Transverse colon (tissue), 4 donors: ENCODE results near the gene RCBTB1. TPM values are rescaled to one million over a fixed set of nuclear protein-coding genes. Genes with fewer than 3 reads are reported as not detected.

Experiments used
- DNase-seq: peaks from one replicate; pipeline ENCODE4 v3.0.0-alpha.2; 2019
- H3K27ac ChIP-seq, 4 donors: fragments of 200-600 bp; sonication (generic); 2 replicates each; pipeline ENCODE4 v1.5.1; 2016 to 2018; ENCODE audit warnings: inconsistent platforms in 4 of 4
- H3K27me3 ChIP-seq: fragments of 200-600 bp; sonication (generic); 2 replicates; pipeline ENCODE4 v1.5.1; 2017; ENCODE audit warnings: inconsistent platforms
- H3K36me3 ChIP-seq, 4 donors: fragments of 200-600 bp; sonication (generic); 2 replicates each; pipeline ENCODE4 v1.5.1; 2017 to 2019; ENCODE audit warnings: inconsistent platforms in 4 of 4
- H3K4me1 ChIP-seq, 4 donors: fragments of 200-600 bp; sonication (generic); 2 replicates each; pipeline ENCODE4 v1.5.1; 2017 to 2020; ENCODE audit warnings: inconsistent platforms in 4 of 4
- H3K4me3 ChIP-seq, 4 donors: fragments of 200-600 bp; sonication (generic); 1 replicate in 1 of 4; 2 replicates in 3 of 4; pipeline versions ENCODE4 v1.5.1 to v1.6.1; 2017 to 2019; ENCODE audit warnings: inconsistent platforms in 4 of 4
- H3K9me3 ChIP-seq, 2 donors: fragments of 200-600 bp; sonication (generic); 2 replicates each; pipeline ENCODE4 v1.5.1; 2017 to 2019; ENCODE audit warnings: inconsistent platforms in 2 of 2
- CTCF ChIP-seq, 5 experiments: fragments of 200-600 bp in 3 of 5; fragments of 450-650 bp in 2 of 5; sonication (generic) in 3 of 5; IDR thresholded peaks; 1 replicate in 2 of 5; 2 replicates in 3 of 5; pipeline ENCODE4 v1.5.1; 2016 to 2017; ENCODE audit warnings: antibody characterized with exemption in 5 of 5, inconsistent platforms in 3 of 5, mild to moderate bottlenecking in 2 of 5, moderate library complexity in 1 of 5
- EP300 ChIP-seq: sonication (generic); formaldehyde crosslinking; IDR thresholded peaks from one replicate; pipeline ENCODE4 v1.6.1; 2017; ENCODE audit warnings: antibody characterized with exemption, low read depth
- POLR2A ChIP-seq: fragments of 450-650 bp; IDR thresholded peaks from one replicate; pipeline ENCODE4 v1.6.1; 2016; ENCODE audit warnings: antibody characterized with exemption, mild to moderate bottlenecking, moderate library complexity
- POLR2AphosphoS5 ChIP-seq, 3 donors: sonication (generic); formaldehyde crosslinking; IDR thresholded peaks; one replicate each; pipeline ENCODE4 v1.6.1; 2016; ENCODE audit warnings: antibody characterized with exemption in 3 of 3
- WGBS, 2 donors: methylation state at CpG; one replicate each; pipeline ENCODE4 v1.1.5; 2018; ENCODE audit warnings: low coverage in 1 of 2; 5-methylcytosine and 5-hydroxymethylcytosine counted together
- in situ Hi-C, 4 donors: fragments of 200-750 bp; cut with MboI; loops; one replicate each; pipeline versions ENCODE4 v1.15.0 to v1.15.1; 2017; ENCODE audit warnings: low sequenced_read_pairs in 3 of 4, low pct_ligation_motif_present in 1 of 4, low pct_unique_long_range_greater_than_20kb in 1 of 4
- intact Hi-C: fragments of 100-400 bp; cut with DNase I; formaldehyde crosslinking; loops from one replicate; pipeline ENCODE4 v1.15.1; 2023; ENCODE audit warnings: low total_unique reads
- total RNA-seq, 4 donors: library from RNA; depleted of rRNA; stranded (reverse); fragments of >200 nt; gene quantifications; one replicate each; pipeline ENCODE4 v1.1.0, GENCODE V29; 2016

The RCBTB1 gene
- total RNA-seq, 4 donors from 2014 or later, result 4.9 to 10.4 (median 7.7) TPM

DNA sequence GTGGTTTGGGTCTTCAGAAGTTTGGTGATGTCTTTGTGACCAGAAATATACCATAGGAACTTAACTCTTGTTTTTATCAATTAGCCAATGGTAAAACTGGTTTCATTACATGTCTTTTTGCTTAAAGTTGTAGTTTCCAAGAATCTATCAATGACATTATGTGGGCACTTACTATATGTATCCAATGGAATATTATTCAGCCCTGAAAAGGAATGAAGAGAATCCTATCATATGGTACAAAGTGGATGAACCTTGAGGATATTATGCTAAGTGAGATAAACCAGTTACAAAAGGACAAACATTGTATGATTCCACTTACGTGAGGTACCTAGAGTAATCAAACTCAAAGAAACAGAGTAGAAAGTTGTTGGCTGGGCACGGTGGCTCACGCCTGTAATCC, 26.4 kb downstream of the RCBTB1 start:
- TF ChIP-seq EP300 (no peak), CTCF (IDR thresholded peaks at IDR 0.05) (no peak), POLR2AphosphoS5 (IDR thresholded peaks at IDR 0.05) (no peak), POLR2A (no peak)
- Histone ChIP-seq H3K27me3 (no peaks in the 10 kb centered on the region), H3K27ac (no peak overlapping the region), H3K4me3 (no peak overlapping the region), H3K36me3 (peaks cover 0 to 12% (median 0%) of the 10 kb centered on the region in 4 donors), H3K9me3 (no peaks in the 10 kb centered on the region), H3K4me1 (peaks cover 0 to 4% (median 0%) of the 10 kb centered on the region in 4 donors)
- 94 to 100% methylated on average over 3 of the region's 3 CpGs for WGBS, 2 donors
- DNase-seq, result no peak
- intact Hi-C loops, result no loop called here
- in situ Hi-C loops, result no loop called here

DNA sequence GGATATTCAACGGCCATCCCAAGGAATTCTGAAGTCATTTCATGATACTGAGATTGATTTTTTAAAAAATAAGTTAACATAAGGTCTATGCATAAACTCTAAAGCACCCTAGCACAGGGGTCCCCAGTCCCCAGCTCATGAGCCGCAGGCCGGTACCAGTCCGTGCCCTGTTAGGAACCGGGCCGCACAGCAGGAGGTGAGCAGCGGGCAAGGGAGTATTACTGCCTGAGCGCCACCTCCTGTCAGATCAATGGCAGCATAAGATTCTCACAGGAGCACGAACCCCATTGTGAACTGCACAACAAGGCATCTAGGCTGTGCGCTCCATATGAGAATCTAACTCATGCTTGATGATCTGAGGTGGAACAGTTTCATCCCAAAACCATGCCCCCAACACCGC, 31.0 kb downstream of the RCBTB1 start:
- DNase-seq, result no peak
- in situ Hi-C loops (no loop called here), intact Hi-C loops (no loop called here)
- Histone ChIP-seq H3K27me3 (no peaks in the 10 kb centered on the region), H3K4me3 (no peak overlapping the region), H3K36me3 (peaks cover 0 to 8% (median 0%) of the 10 kb centered on the region in 4 donors), H3K9me3 (no peaks in the 10 kb centered on the region), H3K4me1 (no peaks in the 10 kb centered on the region), H3K27ac (no peak overlapping the region)
- TF ChIP-seq EP300 (no peak), CTCF (IDR thresholded peaks at IDR 0.05) (no peak), POLR2A (no peak), POLR2AphosphoS5 (IDR thresholded peaks at IDR 0.05) (no peak)
- 80 to 87% methylated on average over 1 to 11 of the region's 11 CpGs for WGBS, 2 donors

- H3K4me3 ChIP-seq, result no peak overlapping the region
- in situ Hi-C loops (no loop called here), intact Hi-C loops (no loop called here)
- no peak for DNase-seq
- no peak for TF ChIP-seq CTCF (IDR thresholded peaks at IDR 0.05)
- TF ChIP-seq EP300, result no peak
- TF ChIP-seq POLR2A, result no peak
- no peak for TF ChIP-seq POLR2AphosphoS5 (IDR thresholded peaks at IDR 0.05)
- peaks cover 0 to 4% (median 0%) of the 10 kb centered on the region in 4 donors for H3K36me3 ChIP-seq
- H3K27me3 ChIP-seq, result no peaks in the 10 kb centered on the region
- H3K4me1 ChIP-seq, result no peaks in the 10 kb centered on the region
- no peak overlapping the region for H3K27ac ChIP-seq
- no peaks in the 10 kb centered on the region for H3K9me3 ChIP-seq
- 81 to 97% methylated on average over 2 of the region's 2 CpGs for WGBS, 2 donors
Measured at GRCh38 chr13:49553888-49554287, 31.5 kb downstream of the RCBTB1 start.

- no peaks in the 10 kb centered on the region for H3K9me3 ChIP-seq
- no peaks in the 10 kb centered on the region for H3K27me3 ChIP-seq
- TF ChIP-seq EP300 (no peak), POLR2A (no peak), POLR2AphosphoS5 (IDR thresholded peaks at IDR 0.05) (no peak), CTCF (IDR thresholded peaks at IDR 0.05) (no peak)
- no peak overlapping the region for H3K4me3 ChIP-seq
- peaks cover 0 to 6% (median 2%) of the 10 kb centered on the region in 4 donors for H3K36me3 ChIP-seq
- no peak overlapping the region for H3K27ac ChIP-seq
- no peaks in the 10 kb centered on the region for H3K4me1 ChIP-seq
- in situ Hi-C loops, result no loop called here
- WGBS, 2 donors, result 79 to 87% methylated on average over 5 to 10 of the region's 10 CpGs
- DNase-seq, result no peak
- intact Hi-C loops, result no loop called here
Measured at GRCh38 chr13:49550942-49551644, 34.3 kb downstream of the RCBTB1 start.
